ENCODE results near the gene RNPEPL1. TPM values are rescaled to one million over a fixed set of nuclear protein-coding genes. Genes with fewer than 3 reads are reported as not detected.

Gene RNPEPL1
- total and polyA plus RNA-seq, 2 experiments from 2014 or later: 6.0 to 21.0 TPM

GRCh38 chr2:240524963-240525718, 43.1 kb upstream of the RNPEPL1 start (continued):
- TF ChIP-seq ZNF462 (CRISPR knock-in tag; IDR thresholded peaks at IDR 0.05): no peak
- TF ChIP-seq STAT1 (IDR thresholded peaks at IDR 0.05; ENCODE audit: unreplicated experiment): no peak
- TF ChIP-seq JUNB (IDR thresholded peaks at IDR 0.05; ENCODE audit: unreplicated experiment): no peak
- no peak for TF ChIP-seq ZNF114 (CRISPR knock-in tag; IDR thresholded peaks at IDR 0.05)
- TF ChIP-seq CREB1 (CRISPR knock-in tag; IDR thresholded peaks at IDR 0.05; ENCODE audit: low read depth): no peak
- TF ChIP-seq REST (IDR thresholded peaks at IDR 0.05; ENCODE audit: unreplicated experiment): no peak
